Stimulated activated CD4-positive, alpha-beta T cell treated with anti-CD3 and anti-CD28 coated beads, Interleukin-1b, Interleukin-23, amount 100 ng/mL, for 4 hours (primary cell): ENCODE data around the gene TSNAXIP1.
"Not testable (repeated sequence)": the region's sequence is repeated elsewhere in the genome, so short reads cannot be mapped to it uniquely, and the experiment has no call there.

ENCODE experiments used
- DNase-seq, 2 donors: peaks; one replicate each; pipeline ENCODE4 v3.0.0-alpha.2; 2020; ENCODE audit warnings: low read depth in 2 of 2

TSNAXIP1 gene

GRCh38 chr16:67858500-67858899, 51.8 kb downstream of the TSNAXIP1 start:
- no peak for DNase-seq

DNA sequence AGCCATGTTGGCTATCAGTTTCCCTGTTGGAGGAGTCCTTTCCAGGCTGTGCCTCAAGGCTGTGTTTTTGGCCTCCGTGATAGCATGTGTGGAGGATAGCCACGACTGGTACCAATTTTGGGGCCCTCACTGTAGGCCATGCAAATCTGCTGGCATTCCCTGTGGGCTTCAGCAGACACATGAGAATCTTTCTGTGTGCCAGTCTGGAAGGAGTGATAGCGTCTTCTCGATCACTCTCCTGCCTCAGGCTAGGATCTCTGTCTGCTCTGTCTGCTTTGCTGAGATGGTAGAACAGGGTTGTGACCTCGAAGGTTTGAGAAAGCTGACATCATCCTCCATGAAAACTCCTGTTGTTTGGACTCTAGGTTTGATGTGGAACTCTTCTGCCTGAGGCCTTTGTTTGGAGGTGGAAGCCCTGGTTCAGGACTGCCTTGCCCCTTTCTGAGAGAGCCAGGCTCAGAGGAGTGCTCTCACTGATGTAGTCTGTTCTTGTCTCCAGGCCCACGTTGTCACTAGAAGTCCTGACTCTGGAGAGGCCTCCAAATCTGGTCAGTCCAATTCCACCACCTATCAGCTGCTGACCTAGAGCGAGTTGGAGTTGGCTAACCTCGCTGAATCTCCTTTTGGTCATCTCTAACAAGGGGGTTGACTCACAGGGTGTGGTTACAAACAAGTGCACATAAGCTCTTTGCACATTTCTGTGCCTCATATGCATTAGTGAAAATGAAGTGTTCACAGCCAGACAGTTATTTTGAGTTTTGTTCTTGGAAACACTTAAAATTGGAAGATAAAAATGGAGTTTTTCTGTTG, 54.1 kb downstream of the TSNAXIP1 start:
- DNase-seq = no peak

GRCh38 chr16:67861877-67862276, 55.2 kb downstream of the TSNAXIP1 start:
- DNase-seq = no peak

GRCh38 chr16:67862623-67863583, 56.2 kb downstream of the TSNAXIP1 start:
- no peak for DNase-seq

GRCh38 chr16:67864044-67864443, 57.4 kb downstream of the TSNAXIP1 start:
- not testable (repeated sequence) for DNase-seq

DNA sequence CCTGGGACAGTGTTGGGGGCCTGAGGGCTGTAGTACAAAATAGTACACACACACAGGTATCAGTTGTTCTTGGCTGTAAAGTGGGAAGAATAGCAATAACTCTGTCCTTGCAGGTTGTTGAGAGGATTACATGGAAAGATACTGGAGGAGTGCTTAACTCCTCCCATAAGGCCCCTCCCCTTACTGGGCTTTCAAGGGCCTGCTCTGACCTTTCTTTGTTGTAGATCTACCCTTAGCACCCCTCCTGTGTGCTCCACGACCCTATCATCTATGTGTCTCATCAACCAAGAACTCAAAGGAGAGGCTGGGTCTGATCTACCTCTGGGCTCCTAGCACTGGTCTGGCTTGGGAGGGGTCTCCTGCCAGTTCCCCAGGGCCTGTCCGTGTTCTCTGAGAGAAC, 57.9 kb downstream of the TSNAXIP1 start:
- DNase-seq = no peak

DNA sequence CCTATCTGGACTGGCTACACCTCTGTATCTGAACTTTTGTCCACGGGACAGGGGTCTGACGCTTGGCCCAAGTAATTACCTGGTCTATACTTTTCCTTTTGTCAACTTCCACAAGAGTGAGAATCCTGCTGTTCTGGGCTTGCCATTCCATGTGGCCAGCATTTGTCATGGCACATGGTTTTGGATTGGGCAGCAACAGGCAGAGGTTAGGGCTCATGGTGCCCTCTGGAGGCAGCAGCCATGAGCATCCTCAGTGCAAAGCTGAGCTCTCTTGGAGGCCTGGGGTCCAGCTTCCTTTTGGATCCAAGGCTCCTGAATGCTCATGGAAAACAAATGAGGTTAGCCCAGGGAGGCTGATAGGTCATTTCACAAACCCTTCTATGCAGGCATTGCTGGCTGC, 58.6 kb downstream of the TSNAXIP1 start:
- no peak for DNase-seq

- no peak for DNase-seq
Measured at GRCh38 chr16:67868290-67868689, 61.6 kb downstream of the TSNAXIP1 start.

GRCh38 chr16:67869653-67870052, 63.0 kb downstream of the TSNAXIP1 start:
- no peak for DNase-seq

DNA sequence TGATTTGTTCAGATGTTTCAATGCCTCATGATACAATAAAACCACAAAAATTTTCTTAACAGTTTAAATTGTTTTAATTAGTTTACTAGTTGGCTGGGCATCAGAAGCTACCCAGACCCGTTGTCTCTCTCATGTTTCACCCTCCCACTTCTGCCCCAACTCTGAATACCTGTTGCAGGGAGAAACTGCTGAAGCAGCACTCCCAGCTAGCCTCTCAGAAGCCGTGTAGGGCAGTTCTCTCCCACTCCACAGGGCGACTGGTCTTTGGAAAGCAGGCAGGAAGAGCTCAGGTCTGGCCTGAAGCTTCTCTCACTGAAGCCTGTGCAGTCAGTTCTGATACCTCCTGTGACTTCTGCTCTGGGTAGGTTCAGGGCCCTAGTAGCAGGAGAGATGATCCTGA, 64.6 kb downstream of the TSNAXIP1 start:
- DNase-seq = no peak

GRCh38 chr16:67872131-67872630, 65.5 kb downstream of the TSNAXIP1 start:
- no peak for DNase-seq

DNA sequence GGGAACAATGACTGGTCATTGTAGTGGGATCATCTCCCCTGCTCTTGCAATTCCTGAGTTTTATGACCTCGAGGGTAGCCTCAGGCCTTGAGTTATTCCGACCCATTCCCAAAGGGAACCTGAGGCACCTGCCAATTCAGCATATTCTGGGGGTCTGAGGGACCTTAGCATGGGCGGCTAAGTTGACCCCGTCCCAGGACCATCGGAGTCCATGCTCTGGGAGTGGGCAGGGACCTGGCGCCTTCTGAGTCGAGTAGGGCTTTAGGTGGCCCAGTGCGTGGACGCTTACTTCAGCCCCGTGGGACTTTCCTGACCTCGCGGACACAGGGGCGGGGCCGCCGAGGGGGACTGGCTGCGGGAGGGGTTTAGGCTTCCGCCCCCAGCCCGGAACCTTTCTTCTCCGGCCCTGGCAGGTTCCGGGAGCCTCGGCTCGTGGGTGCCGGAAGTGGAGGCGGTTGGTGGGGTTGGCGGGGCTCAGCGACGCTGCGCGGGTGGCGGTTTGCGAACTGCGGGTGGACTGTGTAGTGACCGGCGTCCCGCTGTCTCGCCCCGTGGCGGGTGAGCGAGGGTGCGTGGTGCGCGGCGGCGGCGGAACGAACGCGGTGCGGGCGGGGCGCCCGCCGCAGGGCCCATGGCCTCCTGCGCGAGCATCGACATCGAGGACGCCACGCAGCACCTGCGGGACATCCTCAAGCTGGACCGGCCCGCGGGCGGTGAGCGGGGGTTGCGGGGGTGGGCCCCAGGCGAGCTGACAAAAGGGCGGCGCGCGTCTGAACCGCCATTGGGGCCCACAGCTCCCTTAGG, 66.1 kb downstream of the TSNAXIP1 start, which contains the start of gene EDC4:
Gene EDC4, plus strand, starts transcription at position 422 of the 804 bp plus-strand sequence. Its CDS starts 210 bp downstream, at position 632.
- peak; percentile 82 to 84 for DNase-seq

DNA sequence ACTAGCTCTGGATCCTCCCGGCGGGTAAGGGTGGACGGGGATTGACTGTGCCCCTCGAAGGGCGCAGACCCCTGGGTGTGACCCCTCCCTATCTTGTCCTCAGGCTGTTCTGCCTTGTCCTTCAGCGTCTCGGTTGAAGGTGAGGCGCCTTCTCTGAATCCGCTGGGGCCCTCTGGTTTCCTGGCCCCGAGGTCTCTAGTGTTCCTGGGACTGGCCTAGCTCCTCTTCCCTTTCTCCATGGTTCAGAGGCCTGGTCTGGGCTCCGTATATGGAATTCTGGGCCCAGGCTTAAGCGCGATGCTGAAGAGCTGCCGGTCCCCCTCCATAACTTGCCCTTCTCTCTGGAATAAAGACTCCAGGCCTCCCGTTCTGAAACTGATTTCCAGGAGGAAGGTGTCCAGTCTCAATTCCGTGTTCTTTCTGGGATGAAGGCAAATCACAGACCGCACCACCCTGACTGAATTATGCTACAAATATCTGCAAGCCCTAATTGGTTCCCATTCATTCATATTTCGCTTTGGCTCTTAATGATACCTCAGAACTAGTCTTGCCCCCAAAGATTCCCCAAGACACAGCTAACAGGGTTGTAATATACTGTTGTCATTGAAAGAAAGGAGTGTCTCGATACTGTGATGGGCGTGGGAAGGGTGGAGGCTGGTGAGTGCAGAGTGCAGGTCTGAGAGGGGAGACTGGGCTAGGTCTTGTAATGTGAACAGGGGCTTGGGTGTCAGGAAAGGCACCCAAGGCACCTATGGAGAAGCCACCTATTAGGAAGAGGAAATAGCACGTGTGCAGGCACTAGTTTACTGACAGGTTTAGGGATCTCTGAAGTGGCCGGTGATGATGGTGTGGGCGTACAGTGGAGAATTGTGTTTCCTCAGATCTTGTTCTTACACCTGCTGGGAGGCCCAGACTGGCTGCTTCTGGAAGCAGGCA, 67.0 kb downstream of the TSNAXIP1 start:
- DNase-seq = no peak

DNA sequence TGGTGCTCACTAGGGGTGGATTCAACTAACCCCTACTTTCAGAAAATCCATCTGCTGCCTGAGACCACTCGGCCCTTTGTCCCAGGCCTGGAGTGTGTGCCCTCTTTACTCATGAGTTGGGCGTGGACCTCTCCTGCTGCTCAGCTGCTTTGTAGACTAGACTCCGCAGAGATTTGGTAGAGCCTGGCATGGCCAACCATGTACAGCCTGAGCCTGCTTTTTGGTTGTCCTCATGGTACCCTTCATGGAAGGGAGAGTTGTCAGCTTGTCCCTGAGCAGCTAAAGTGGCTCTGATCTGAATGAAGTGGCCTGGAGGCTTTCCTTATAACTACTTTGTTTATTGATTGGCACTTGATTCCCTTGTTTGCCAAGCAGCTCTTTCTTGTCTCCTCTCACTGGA, 67.7 kb downstream of the TSNAXIP1 start:
- DNase-seq = no peak

DNA sequence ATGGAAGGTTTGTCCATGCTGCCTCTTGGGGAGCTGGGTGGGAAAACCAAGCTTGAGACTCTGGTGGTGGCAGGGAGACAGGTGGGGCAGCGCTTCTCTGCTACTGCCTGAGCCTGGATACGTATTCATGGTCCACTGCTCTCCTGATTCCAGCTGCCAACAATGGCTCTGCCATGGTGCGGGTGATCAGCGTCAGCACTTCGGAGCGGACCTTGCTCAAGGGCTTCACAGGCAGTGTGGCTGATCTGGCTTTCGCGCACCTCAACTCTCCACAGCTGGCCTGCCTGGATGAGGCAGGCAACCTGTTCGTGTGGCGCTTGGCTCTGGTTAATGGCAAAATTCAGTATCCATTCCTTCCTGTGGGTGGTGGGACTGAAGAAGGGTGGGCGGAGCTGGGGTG, 70.4 kb downstream of the TSNAXIP1 start:
- DNase-seq = no peak
